Daoy (cell line): ENCODE measurements around the gene MED15. TPM values are rescaled to one million over a fixed set of nuclear protein-coding genes. Genes with fewer than 3 reads are reported as not detected.
"Not testable (repeated sequence)": the region's sequence is repeated elsewhere in the genome, so short reads cannot be mapped to it uniquely, and the experiment has no call there.

Experiments
- DNase-seq: peaks from one replicate; pipeline ENCODE4 v3.0.0-alpha.2; 2015; ENCODE audit warnings: low read depth
- total RNA-seq: library from RNA; depleted of rRNA; stranded (reverse); fragments of >200 nt; shearing (Covaris generic); gene quantifications from 2 replicates; pipeline ENCODE4 v1.2.3, GENCODE V29; 2014

MED15 gene
- total RNA-seq, 1 experiment from 2014 or later: 23.4 TPM

- not testable (repeated sequence) for DNase-seq
These were observed 24.3 kb upstream of the MED15 start for GRCh38 chr22:20483143-20483506.

GRCh38 chr22:20483771-20484170, 23.6 kb upstream of the MED15 start:
- no peak for DNase-seq

- no peak for DNase-seq
These were observed 22.3 kb upstream of the MED15 start for GRCh38 chr22:20484948-20485683.

GRCh38 chr22:20486229-20486628, 21.2 kb upstream of the MED15 start:
- no peak for DNase-seq

GRCh38 chr22:20487715-20488114, 19.7 kb upstream of the MED15 start:
- DNase-seq: no peak

GRCh38 chr22:20488946-20489345, 18.5 kb upstream of the MED15 start:
- DNase-seq: no peak

GRCh38 chr22:20490183-20490940, 17.0 kb upstream of the MED15 start:
- no peak for DNase-seq

GRCh38 chr22:20490941-20491307, 16.5 kb upstream of the MED15 start:
- no peak for DNase-seq

GRCh38 chr22:20491346-20491745, 16.1 kb upstream of the MED15 start:
- DNase-seq: no peak

GRCh38 chr22:20494978-20495860, 12.2 kb upstream of the MED15 start, which contains the start of gene KLHL22:
TSS of gene KLHL22 (minus strand) at chr22:20495795. CDS start at chr22:20489211, 6,584 bp downstream.
- peak; percentile 48 for DNase-seq

GRCh38 chr22:20495861-20496681, 11.3 kb upstream of the MED15 start:
- peak; percentile 96 for DNase-seq

- DNase-seq: no peak
These were observed 10.0 kb upstream of the MED15 start for GRCh38 chr22:20497426-20497825.

- DNase-seq: no peak
These were observed 8.5 kb upstream of the MED15 start for GRCh38 chr22:20498913-20499312.

- no peak for DNase-seq
These were observed 7.6 kb upstream of the MED15 start for GRCh38 chr22:20499769-20500168.

- DNase-seq: peak; percentile 78
These were observed 3.6 kb upstream of the MED15 start for GRCh38 chr22:20503816-20504215.

GRCh38 chr22:20504293-20504922, 3.0 kb upstream of the MED15 start:
- peak; percentile 77 for DNase-seq

GRCh38 chr22:20506543-20507252, 712 bp upstream of the MED15 start:
- no peak for DNase-seq

- DNase-seq: not testable (repeated sequence)
These were observed 801 bp downstream of the MED15 start for GRCh38 chr22:20508067-20508755.

- peak; percentile 30 for DNase-seq
These were observed 1.4 kb downstream of the MED15 start for GRCh38 chr22:20508815-20509271.
